HepG2 (cell line): ENCODE data around the gene PSD. TPM values are rescaled to one million over a fixed set of nuclear protein-coding genes. Genes with fewer than 3 reads are reported as not detected.

ENCODE experiments used
- FOXK1 ChIP-seq: sonication (generic); formaldehyde crosslinking; IDR thresholded peaks from 2 replicates; pipeline ENCODE4 v1.4.0; 2020; ENCODE audit warnings: low read depth, missing genetic modification reagents, borderline replicate concordance
- NKX3-1 ChIP-seq: sonication (generic); formaldehyde crosslinking; IDR thresholded peaks from 2 replicates; pipeline ENCODE4 v1.5.0; 2020; ENCODE audit warnings: missing genetic modification reagents
- PTBP1 ChIP-seq: fragments of 200-400 bp; formaldehyde crosslinking; IDR thresholded peaks from 2 replicates; pipeline ENCODE4 v1.6.1; 2018; ENCODE audit warnings: low read length, low read depth; ENCODE audit not compliant: poor library complexity, severe bottlenecking
- SP1 ChIP-seq, 2 experiments: fragments of 450-650 bp in 1 of 2; sonication (generic) in 1 of 2; formaldehyde crosslinking in 1 of 2; IDR thresholded peaks; 2 replicates each; pipeline versions ENCODE4 v1.4.0 to v1.6.1; 2016 to 2020; ENCODE audit warnings: missing genetic modification reagents in 1 of 2
- ZFP36 ChIP-seq: fragments of 150-350 bp; IDR thresholded peaks from 2 replicates; pipeline ENCODE4 v1.6.1; 2018; ENCODE audit warnings: borderline replicate concordance, low read length, low read depth; ENCODE audit not compliant: partially characterized antibody
- ZIK1 ChIP-seq: sonication (generic); formaldehyde crosslinking; IDR thresholded peaks from 2 replicates; pipeline ENCODE4 v1.5.0; 2020; ENCODE audit warnings: mild to moderate bottlenecking, low read depth, missing genetic modification reagents, borderline replicate concordance
- ZNF234 ChIP-seq: sonication (generic); formaldehyde crosslinking; conservative IDR thresholded peaks from 2 replicates; pipeline ENCODE4 v1.5.1; 2020; ENCODE audit warnings: mild to moderate bottlenecking, missing genetic modification reagents
- ZNF326 ChIP-seq: sonication (generic); formaldehyde crosslinking; IDR thresholded peaks from 2 replicates; pipeline ENCODE4 v1.4.0; 2020; ENCODE audit warnings: missing genetic modification reagents, borderline replicate concordance
- ZNF430 ChIP-seq: sonication (generic); formaldehyde crosslinking; IDR thresholded peaks from 2 replicates; pipeline ENCODE4 v1.9.0; 2021; ENCODE audit warnings: mild to moderate bottlenecking, missing genetic modification reagents
- polyA plus RNA-seq, 8 experiments: library from polyadenylated mRNA; depleted of rRNA in 3 of 8; stranded (reverse) in 7 of 8; unstranded in 1 of 8; fragments of >200 nt; fragmentation: Illumina TruSeq in 4 of 8; extraction: Trizol in 4 of 8; gene quantifications; 2 replicates each; pipeline versions ENCODE4 v1.2.1 to v1.2.3, GENCODE V29; 2011 to 2016; ENCODE audit warnings: low read depth in 4 of 8, missing spikeins in 1 of 8, mixed read lengths in 1 of 8; ENCODE audit not compliant: insufficient read depth in 1 of 8
- total RNA-seq, 5 experiments: library from RNA; depleted of rRNA; stranded (reverse); fragments of >200 nt; fragmentation: Illumina TruSeq; extraction: Trizol; gene quantifications; 2 replicates each; pipeline ENCODE4 v1.2.3, GENCODE V29; 2016; ENCODE audit warnings: low read depth in 1 of 5
- TF ChIP-seq, protein P1 (sequence below): sonication (generic); formaldehyde crosslinking; IDR thresholded peaks from 2 replicates; pipeline ENCODE4 v1.8.0; 2022; ENCODE audit warnings: mild to moderate bottlenecking, missing genetic modification reagents
- TF ChIP-seq, protein P2 (sequence below): IDR thresholded peaks from 2 replicates; pipeline ENCODE4 v1.4.0; 2020; ENCODE audit warnings: mild to moderate bottlenecking, missing genetic modification reagents
- TF ChIP-seq, protein P3 (sequence below): sonication (generic); formaldehyde crosslinking; IDR thresholded peaks from 2 replicates; pipeline ENCODE4 v1.4.0; 2020; ENCODE audit warnings: mild to moderate bottlenecking, missing genetic modification reagents
- TF ChIP-seq, protein P4 (sequence below): sonication (generic); formaldehyde crosslinking; IDR thresholded peaks from 2 replicates; pipeline ENCODE4 v1.5.1; 2020; ENCODE audit warnings: missing genetic modification reagents, mild to moderate bottlenecking, borderline replicate concordance

PSD gene
- total and polyA plus RNA-seq, 2 of the 13 experiments (the other 11 are each of a cell fraction or from before 2014, with no cell fraction given), result 0.35 to 0.58 TPM

DNA sequence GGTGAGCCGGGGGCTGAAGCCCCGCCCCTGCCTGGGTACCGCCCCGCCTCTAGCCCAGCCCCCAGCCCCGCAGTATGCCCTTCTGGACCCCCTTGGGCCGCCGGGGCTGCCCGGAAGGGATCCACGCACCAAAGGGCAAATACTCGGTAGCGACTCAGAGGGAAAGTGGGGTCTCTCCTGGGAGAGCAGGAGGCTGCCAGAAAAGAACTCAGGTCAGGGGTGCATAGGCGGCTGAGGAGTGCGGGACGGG lies 2.8 kb upstream of the PSD start (continued):
- 0 out of 2 replicates have a peak, but pooled peaks have one; percentile 59 for TF ChIP-seq ZIK1 (CRISPR knock-in tag)
- TF ChIP-seq, protein P1, sequence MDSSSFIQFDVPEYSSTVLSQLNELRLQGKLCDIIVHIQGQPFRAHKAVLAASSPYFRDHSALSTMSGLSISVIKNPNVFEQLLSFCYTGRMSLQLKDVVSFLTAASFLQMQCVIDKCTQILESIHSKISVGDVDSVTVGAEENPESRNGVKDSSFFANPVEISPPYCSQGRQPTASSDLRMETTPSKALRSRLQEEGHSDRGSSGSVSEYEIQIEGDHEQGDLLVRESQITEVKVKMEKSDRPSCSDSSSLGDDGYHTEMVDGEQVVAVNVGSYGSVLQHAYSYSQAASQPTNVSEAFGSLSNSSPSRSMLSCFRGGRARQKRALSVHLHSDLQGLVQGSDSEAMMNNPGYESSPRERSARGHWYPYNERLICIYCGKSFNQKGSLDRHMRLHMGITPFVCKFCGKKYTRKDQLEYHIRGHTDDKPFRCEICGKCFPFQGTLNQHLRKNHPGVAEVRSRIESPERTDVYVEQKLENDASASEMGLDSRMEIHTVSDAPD (CRISPR knock-in tag), result no peak
- 0 out of 2 replicates have a peak, but pooled peaks have one; percentile 69 for TF ChIP-seq ZNF234 (CRISPR knock-in tag)
- peak; percentile 13 for TF ChIP-seq PTBP1
- no peak for TF ChIP-seq SP1 (IDR thresholded peaks at IDR 0.05)
- no peak for TF ChIP-seq SP1 (CRISPR knock-in tag; IDR thresholded peaks at IDR 0.05)
- TF ChIP-seq, protein P2, sequence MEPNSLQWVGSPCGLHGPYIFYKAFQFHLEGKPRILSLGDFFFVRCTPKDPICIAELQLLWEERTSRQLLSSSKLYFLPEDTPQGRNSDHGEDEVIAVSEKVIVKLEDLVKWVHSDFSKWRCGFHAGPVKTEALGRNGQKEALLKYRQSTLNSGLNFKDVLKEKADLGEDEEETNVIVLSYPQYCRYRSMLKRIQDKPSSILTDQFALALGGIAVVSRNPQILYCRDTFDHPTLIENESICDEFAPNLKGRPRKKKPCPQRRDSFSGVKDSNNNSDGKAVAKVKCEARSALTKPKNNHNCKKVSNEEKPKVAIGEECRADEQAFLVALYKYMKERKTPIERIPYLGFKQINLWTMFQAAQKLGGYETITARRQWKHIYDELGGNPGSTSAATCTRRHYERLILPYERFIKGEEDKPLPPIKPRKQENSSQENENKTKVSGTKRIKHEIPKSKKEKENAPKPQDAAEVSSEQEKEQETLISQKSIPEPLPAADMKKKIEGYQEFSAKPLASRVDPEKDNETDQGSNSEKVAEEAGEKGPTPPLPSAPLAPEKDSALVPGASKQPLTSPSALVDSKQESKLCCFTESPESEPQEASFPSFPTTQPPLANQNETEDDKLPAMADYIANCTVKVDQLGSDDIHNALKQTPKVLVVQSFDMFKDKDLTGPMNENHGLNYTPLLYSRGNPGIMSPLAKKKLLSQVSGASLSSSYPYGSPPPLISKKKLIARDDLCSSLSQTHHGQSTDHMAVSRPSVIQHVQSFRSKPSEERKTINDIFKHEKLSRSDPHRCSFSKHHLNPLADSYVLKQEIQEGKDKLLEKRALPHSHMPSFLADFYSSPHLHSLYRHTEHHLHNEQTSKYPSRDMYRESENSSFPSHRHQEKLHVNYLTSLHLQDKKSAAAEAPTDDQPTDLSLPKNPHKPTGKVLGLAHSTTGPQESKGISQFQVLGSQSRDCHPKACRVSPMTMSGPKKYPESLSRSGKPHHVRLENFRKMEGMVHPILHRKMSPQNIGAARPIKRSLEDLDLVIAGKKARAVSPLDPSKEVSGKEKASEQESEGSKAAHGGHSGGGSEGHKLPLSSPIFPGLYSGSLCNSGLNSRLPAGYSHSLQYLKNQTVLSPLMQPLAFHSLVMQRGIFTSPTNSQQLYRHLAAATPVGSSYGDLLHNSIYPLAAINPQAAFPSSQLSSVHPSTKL, result no peak
- TF ChIP-seq ZNF326 (CRISPR knock-in tag), result no peak
- TF ChIP-seq, protein P3, sequence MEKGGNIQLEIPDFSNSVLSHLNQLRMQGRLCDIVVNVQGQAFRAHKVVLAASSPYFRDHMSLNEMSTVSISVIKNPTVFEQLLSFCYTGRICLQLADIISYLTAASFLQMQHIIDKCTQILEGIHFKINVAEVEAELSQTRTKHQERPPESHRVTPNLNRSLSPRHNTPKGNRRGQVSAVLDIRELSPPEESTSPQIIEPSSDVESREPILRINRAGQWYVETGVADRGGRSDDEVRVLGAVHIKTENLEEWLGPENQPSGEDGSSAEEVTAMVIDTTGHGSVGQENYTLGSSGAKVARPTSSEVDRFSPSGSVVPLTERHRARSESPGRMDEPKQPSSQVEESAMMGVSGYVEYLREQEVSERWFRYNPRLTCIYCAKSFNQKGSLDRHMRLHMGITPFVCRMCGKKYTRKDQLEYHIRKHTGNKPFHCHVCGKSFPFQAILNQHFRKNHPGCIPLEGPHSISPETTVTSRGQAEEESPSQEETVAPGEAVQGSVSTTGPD (CRISPR knock-in tag), result no peak
- TF ChIP-seq, protein P4, sequence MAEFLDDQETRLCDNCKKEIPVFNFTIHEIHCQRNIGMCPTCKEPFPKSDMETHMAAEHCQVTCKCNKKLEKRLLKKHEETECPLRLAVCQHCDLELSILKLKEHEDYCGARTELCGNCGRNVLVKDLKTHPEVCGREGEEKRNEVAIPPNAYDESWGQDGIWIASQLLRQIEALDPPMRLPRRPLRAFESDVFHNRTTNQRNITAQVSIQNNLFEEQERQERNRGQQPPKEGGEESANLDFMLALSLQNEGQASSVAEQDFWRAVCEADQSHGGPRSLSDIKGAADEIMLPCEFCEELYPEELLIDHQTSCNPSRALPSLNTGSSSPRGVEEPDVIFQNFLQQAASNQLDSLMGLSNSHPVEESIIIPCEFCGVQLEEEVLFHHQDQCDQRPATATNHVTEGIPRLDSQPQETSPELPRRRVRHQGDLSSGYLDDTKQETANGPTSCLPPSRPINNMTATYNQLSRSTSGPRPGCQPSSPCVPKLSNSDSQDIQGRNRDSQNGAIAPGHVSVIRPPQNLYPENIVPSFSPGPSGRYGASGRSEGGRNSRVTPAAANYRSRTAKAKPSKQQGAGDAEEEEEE (CRISPR knock-in tag), result no peak
- TF ChIP-seq NKX3-1, result no peak
- no peak for TF ChIP-seq ZFP36
- TF ChIP-seq FOXK1 (CRISPR knock-in tag), result no peak
- TF ChIP-seq ZNF430 (CRISPR knock-in tag), result 0 out of 2 replicates have a peak, but pooled peaks have one; percentile 7
